GM11168 (cell line): ENCODE data around the gene PPIB.

Experiments
- in situ Hi-C: fragments of 300-500 bp; cut with MboI; formaldehyde crosslinking; loops from one replicate; pipeline ENCODE4 v1.12.0; 2022; ENCODE audit warnings: low sequenced_read_pairs; ENCODE audit not compliant: unreplicated experiment

PPIB gene

GRCh38 chr15:64161688-64162477 lies 939 bp downstream of the PPIB start:
- in situ Hi-C loops, result no loop called here

GRCh38 chr15:64158363-64159134 lies 4.3 kb downstream of the PPIB start:
- in situ Hi-C loops, result loop anchor here (5.0 kb wide), 1 partner anchor 46 kb away; no protein-coding TSS in a partner anchor

DNA sequence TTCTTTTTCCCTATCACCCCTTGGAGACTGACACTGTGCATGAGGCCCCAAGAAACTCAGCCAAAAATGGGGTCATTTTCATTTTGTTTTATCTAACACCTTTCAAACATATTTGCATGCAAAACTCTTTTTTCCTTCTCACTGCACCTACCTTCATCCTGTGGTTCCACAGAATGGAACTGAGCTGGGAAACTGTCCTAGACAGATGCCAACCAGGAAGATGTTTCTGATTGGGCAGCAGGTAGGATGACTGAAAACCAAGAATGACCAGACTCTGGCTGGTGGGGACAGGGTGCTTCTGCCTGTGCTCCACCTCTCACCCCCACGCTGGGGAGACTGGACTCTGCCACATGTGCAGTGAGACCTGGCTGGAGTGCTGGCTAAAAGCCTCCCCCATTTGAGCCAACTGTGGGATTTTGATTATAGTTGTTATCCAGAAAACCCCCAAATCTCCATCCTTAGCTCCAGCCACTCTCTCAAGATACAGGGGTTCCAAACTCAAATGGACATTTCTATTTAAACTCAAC lies 5.2 kb downstream of the PPIB start:
- in situ Hi-C loops, result loop anchor here (5.0 kb wide), 1 partner anchor 45 kb away; no protein-coding TSS in a partner anchor

- in situ Hi-C loops, result loop anchor here (5.0 kb wide), 1 partner anchor 44 kb away; no protein-coding TSS in a partner anchor
Measured at GRCh38 chr15:64156652-64157331, 6.0 kb downstream of the PPIB start.

GRCh38 chr15:64155802-64156651 lies 6.8 kb downstream of the PPIB start:
- in situ Hi-C loops, result loop anchor here (5.0 kb wide), 1 partner anchor 44 kb away; no protein-coding TSS in a partner anchor

DNA sequence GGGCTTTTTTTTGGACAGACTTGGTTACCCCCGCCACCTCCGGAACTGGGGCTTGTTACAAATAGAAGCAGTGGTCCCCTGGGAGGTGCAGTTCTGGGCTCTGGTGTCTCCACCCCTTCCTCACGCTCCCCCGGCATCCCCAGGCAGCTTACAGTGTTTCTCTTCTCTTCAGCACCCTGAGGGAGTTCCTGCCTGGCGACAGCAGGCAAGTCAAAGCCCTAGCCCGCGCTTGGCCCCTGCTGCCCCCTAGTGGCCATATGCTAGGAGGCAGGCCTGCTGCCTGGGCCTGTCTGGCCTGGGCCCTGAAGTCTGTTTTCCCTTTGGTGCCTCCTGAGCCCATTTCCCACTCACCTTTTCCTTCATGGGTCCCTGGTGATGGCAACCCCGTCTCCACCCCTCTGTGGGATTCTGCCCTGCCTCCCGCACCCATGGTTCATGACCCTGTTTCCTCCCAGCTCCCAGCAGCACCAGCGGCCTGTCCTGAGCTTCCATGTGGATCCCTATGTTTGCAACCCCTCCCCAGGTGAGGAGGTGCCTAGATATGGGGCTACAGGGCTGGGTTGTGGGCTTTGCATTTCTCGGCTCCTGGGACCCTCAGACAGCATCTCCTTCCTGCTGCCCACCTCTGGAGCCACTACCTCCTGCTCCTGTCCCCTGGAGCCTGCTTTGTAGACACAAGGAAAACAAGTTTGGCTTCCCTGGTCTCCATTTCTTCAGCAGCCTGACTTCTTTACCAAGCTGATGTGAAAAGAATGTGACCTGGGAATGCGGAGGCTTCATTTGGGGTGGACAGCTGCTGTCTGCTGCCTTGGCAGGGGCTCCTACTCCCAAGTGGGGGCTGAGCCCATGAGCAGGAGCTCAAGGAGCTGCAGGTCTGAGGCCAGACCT lies 9.1 kb downstream of the PPIB start:
- in situ Hi-C loops, result no loop called here

GRCh38 chr15:64152507-64153387 lies 10.1 kb downstream of the PPIB start:
- in situ Hi-C loops, result no loop called here

DNA sequence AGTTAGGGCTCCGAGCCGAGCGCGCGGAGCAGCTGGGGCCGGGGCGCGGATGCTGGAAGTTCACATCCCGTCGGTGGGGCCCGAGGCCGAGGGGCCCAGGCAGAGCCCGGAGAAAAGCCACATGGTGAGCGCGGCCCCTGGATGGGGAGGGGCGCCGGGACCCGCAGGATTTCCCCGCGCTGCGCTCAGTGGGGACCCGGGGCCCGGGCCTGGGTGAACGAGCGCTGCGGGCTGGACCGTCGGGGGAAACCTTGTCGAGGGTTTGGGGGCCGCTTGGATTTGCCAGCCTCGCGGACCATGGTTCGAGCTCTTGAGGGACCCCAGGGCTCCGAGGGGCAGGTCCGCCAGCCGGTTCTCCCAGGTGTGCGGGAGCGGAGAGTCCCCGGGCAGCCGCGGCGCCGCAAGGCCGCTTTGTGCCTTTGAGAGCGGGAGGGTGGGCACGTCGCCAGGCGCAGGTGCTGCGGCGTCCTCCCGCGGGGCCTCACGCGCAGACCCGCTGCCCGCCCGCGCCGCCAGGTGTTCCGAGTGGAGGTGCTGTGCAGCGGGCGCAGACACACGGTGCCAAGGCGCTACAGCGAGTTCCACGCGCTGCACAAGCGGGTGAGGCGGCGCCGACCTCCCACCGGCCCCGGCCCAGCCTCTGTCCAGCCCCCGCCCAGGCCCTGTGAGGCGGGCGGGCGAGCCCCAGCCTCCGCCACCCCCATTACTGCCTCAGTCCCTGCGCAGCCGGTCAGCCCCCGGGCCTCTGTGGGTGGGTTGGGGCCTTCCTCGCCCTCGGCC lies 10.9 kb downstream of the PPIB start, which contains the start of gene SNX22:
TSS of gene SNX22 (plus strand) at position 5 of the 780 bp plus-strand sequence. CDS start at position 50, 45 bp downstream.
- in situ Hi-C loops, result no loop called here

DNA sequence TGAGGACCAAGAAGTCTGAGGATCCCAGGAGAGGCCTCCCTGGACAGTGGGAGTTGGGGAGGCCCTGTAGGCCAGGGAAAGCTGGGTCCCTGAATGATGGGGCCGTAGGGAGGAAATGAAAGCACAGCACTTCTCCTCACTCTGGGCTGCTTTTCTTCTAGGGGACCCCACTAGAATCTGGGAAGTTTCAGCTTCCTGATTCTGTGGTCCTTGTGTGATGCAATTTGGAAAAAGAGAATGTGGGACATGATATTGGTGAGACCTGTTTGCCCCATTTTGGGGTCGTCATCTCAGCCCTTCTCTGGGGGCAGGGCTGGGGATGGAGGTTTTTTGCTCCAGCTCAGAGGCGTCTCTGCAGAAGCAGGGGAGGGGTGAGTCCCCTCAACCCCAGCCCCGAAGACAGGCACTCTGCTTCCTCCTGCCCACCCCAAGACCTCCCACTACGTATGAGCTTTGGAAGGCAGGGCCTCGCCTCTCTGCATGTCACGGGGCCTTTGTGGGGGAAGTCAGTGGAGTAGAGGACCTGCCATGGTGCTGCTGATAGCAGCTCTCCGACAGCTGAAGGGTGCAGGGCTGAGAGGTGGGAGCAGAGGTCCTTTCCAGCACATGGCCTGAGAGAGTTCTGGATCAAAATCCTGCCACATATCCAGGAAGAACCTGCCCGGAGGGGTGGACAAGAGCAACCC lies 12.8 kb downstream of the PPIB start:
- in situ Hi-C loops, result no loop called here

GRCh38 chr15:64149424-64149823 lies 13.4 kb downstream of the PPIB start:
- in situ Hi-C loops, result no loop called here

GRCh38 chr15:64148581-64148980 lies 14.2 kb downstream of the PPIB start:
- in situ Hi-C loops, result no loop called here

GRCh38 chr15:64148168-64148567 lies 14.7 kb downstream of the PPIB start:
- in situ Hi-C loops, result no loop called here

DNA sequence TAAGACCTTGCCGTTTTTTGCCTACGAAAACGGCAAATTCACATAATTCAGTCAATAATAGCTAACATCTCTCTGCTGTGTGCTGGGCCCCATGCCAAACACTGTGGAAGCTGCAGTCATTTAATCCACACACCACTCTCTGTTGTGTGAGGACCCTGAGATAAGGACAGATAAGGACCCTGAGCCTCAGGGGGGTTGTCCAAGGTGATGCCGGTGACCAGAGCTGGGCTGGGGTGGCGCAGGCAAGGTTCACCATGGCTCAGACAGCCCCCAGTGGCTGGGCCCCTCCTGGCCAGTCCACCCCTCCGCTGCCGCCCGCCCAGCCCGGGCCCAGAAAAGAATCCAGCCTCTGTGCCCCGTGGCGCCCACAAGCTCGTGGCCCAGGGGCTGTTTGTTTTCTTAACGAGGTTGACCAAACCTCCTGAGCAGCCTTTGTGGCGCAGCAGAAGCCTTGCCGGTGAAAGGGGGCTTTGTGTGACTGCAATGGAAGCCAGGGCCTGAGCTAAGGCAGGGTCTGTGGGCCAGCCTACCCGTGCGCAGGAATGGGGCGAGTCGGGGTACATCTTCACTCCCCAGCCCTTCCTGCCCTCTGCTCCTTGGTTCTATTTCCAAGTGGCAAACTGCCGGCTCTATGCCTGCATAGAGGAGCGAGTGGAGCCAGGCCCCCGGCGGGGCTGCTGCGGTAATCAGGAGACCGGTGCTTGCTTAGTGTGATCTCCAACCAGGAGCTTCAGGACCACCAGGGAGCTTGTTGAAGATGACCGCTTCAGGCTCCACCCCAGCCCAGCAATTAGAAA lies 15.7 kb downstream of the PPIB start:
- in situ Hi-C loops, result no loop called here

DNA sequence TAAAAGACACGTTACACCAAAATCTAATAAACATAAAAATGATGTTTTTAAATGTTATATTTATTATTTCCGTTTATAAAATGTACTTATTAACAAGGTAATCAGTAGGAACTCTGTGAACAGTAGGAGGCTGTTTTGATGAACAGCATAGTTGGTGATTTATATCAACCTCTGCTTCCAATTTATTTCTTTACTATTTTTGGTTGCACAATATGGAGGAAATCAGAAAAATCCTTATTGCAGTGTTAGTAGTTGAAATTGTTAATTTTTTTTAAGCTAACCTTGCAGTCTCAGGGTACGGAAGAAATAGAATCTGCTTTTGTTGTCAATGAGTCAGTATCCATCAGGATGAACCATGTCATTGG lies 16.3 kb downstream of the PPIB start:
- in situ Hi-C loops, result no loop called here

DNA sequence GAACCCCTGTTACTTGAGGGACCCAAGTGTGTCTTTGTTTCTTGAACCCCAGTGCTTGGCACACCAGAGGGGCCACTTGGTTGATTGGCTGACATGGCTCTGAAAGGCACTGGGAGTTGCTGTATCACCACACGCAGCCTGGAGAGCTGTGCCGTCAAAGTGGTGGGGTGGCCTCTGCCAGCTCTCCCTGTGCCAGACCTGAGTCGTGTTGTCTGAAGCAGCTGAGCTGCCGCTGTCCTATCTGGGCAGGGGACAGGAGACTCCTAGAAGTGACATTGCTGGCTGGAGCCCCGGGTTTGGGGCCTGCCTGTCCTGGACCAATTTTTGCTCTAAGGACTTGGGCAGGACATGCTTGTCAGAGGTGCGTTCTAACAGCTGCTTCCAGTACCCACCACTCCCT lies 16.8 kb downstream of the PPIB start:
- in situ Hi-C loops, result no loop called here
